H1 (cell line): ENCODE data around the gene RNF123. TPM values are rescaled to one million over a fixed set of nuclear protein-coding genes. Genes with fewer than 3 reads are reported as not detected.

ENCODE experiments used
- HDAC6 ChIP-seq: IDR thresholded peaks from one replicate; pipeline ENCODE4 v1.7.1; 2012; ENCODE audit warnings: low read depth, mild to moderate bottlenecking, inconsistent platforms, low read length, moderate library complexity
- POLR2AphosphoS5 ChIP-seq: IDR thresholded peaks from 2 replicates; pipeline ENCODE4 v1.6.1; 2011; ENCODE audit warnings: low read depth, low read length
- SP1 ChIP-seq: IDR thresholded peaks from 2 replicates; pipeline ENCODE4 v1.6.1; 2011; ENCODE audit warnings: low read depth, low read length
- SP2 ChIP-seq: IDR thresholded peaks from 2 replicates; pipeline ENCODE4 v1.6.1; 2012; ENCODE audit warnings: mild to moderate bottlenecking, low read length, inconsistent platforms
- SUZ12 ChIP-seq: fragments of 200-600 bp; sonication (generic); IDR thresholded peaks from 2 replicates; pipeline ENCODE4 v1.6.1; 2012; ENCODE audit warnings: mild to moderate bottlenecking, inconsistent platforms, low read length, moderate library complexity, mixed read lengths
- YY1 ChIP-seq: IDR thresholded peaks from 2 replicates; pipeline ENCODE4 v1.6.1; 2011; ENCODE audit warnings: low read depth, mild to moderate bottlenecking, low read length
- polyA plus RNA-seq, 7 experiments: library from polyadenylated mRNA; depleted of rRNA in 3 of 7; stranded (reverse) in 5 of 7; unstranded in 2 of 7; fragments of >200 nt in 5 of 7; fragments of 200-250 nt in 2 of 7; gene quantifications; 1 replicate in 5 of 7; 2 replicates in 1 of 7; 4 replicates in 1 of 7; pipeline versions ENCODE4 v1.2.1 to v1.2.3, GENCODE V29; 2011 to 2013; ENCODE audit warnings: missing spikeins in 2 of 7, mixed read lengths in 2 of 7
- total RNA-seq: library from RNA; stranded (reverse); fragmentation: NEBNext Ultra II Directional; extraction: Animal tissue kit (Norgen Biotek cat#: 25700); gene quantifications from 2 replicates; pipeline ENCODE4 v1.2.1, GENCODE V29; 2021
- TF ChIP-seq, protein P1 (sequence below): fragments of 300-600 bp; sonication (generic); IDR thresholded peaks from 2 replicates; pipeline ENCODE4 v1.7.1; 2012; ENCODE audit warnings: low read length, moderate library complexity, mild to moderate bottlenecking, inconsistent platforms; ENCODE audit not compliant: insufficient replicate concordance
- TF ChIP-seq, protein P2 (sequence below): IDR thresholded peaks from 2 replicates; pipeline ENCODE4 v1.6.1; 2012; ENCODE audit warnings: low read length, inconsistent platforms

Gene RNF123
- total and polyA plus RNA-seq, 2 of the 8 experiments (the other 6 are each of a cell fraction or from before 2014, with no cell fraction given), result 30.5 to 57.7 TPM

DNA sequence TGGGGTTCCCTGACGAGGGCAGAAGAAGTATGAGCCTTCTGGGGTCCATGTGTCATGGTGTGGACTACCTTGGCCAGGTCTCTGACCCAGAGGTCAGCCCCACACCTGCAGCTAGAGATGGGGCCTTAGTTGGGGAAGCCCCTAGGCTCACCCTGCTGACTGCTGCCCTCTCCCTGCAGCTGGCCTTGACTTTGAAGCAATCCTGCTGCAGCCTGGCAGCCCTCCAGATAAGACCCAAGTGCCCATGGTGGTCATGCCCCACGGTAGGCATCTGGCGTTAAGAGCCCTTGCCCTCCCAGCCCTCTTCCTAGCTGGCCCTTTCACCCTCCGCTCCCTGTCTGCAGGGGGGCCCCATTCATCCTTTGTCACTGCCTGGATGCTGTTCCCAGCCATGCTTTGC, 7.8 kb upstream of the RNF123 start (continued):
- TF ChIP-seq, protein P1, sequence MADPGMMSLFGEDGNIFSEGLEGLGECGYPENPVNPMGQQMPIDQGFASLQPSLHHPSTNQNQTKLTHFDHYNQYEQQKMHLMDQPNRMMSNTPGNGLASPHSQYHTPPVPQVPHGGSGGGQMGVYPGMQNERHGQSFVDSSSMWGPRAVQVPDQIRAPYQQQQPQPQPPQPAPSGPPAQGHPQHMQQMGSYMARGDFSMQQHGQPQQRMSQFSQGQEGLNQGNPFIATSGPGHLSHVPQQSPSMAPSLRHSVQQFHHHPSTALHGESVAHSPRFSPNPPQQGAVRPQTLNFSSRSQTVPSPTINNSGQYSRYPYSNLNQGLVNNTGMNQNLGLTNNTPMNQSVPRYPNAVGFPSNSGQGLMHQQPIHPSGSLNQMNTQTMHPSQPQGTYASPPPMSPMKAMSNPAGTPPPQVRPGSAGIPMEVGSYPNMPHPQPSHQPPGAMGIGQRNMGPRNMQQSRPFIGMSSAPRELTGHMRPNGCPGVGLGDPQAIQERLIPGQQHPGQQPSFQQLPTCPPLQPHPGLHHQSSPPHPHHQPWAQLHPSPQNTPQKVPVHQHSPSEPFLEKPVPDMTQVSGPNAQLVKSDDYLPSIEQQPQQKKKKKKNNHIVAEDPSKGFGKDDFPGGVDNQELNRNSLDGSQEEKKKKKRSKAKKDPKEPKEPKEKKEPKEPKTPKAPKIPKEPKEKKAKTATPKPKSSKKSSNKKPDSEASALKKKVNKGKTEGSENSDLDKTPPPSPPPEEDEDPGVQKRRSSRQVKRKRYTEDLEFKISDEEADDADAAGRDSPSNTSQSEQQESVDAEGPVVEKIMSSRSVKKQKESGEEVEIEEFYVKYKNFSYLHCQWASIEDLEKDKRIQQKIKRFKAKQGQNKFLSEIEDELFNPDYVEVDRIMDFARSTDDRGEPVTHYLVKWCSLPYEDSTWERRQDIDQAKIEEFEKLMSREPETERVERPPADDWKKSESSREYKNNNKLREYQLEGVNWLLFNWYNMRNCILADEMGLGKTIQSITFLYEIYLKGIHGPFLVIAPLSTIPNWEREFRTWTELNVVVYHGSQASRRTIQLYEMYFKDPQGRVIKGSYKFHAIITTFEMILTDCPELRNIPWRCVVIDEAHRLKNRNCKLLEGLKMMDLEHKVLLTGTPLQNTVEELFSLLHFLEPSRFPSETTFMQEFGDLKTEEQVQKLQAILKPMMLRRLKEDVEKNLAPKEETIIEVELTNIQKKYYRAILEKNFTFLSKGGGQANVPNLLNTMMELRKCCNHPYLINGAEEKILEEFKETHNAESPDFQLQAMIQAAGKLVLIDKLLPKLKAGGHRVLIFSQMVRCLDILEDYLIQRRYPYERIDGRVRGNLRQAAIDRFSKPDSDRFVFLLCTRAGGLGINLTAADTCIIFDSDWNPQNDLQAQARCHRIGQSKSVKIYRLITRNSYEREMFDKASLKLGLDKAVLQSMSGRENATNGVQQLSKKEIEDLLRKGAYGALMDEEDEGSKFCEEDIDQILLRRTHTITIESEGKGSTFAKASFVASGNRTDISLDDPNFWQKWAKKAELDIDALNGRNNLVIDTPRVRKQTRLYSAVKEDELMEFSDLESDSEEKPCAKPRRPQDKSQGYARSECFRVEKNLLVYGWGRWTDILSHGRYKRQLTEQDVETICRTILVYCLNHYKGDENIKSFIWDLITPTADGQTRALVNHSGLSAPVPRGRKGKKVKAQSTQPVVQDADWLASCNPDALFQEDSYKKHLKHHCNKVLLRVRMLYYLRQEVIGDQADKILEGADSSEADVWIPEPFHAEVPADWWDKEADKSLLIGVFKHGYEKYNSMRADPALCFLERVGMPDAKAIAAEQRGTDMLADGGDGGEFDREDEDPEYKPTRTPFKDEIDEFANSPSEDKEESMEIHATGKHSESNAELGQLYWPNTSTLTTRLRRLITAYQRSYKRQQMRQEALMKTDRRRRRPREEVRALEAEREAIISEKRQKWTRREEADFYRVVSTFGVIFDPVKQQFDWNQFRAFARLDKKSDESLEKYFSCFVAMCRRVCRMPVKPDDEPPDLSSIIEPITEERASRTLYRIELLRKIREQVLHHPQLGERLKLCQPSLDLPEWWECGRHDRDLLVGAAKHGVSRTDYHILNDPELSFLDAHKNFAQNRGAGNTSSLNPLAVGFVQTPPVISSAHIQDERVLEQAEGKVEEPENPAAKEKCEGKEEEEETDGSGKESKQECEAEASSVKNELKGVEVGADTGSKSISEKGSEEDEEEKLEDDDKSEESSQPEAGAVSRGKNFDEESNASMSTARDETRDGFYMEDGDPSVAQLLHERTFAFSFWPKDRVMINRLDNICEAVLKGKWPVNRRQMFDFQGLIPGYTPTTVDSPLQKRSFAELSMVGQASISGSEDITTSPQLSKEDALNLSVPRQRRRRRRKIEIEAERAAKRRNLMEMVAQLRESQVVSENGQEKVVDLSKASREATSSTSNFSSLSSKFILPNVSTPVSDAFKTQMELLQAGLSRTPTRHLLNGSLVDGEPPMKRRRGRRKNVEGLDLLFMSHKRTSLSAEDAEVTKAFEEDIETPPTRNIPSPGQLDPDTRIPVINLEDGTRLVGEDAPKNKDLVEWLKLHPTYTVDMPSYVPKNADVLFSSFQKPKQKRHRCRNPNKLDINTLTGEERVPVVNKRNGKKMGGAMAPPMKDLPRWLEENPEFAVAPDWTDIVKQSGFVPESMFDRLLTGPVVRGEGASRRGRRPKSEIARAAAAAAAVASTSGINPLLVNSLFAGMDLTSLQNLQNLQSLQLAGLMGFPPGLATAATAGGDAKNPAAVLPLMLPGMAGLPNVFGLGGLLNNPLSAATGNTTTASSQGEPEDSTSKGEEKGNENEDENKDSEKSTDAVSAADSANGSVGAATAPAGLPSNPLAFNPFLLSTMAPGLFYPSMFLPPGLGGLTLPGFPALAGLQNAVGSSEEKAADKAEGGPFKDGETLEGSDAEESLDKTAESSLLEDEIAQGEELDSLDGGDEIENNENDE, result no peak
- TF ChIP-seq, protein P2, sequence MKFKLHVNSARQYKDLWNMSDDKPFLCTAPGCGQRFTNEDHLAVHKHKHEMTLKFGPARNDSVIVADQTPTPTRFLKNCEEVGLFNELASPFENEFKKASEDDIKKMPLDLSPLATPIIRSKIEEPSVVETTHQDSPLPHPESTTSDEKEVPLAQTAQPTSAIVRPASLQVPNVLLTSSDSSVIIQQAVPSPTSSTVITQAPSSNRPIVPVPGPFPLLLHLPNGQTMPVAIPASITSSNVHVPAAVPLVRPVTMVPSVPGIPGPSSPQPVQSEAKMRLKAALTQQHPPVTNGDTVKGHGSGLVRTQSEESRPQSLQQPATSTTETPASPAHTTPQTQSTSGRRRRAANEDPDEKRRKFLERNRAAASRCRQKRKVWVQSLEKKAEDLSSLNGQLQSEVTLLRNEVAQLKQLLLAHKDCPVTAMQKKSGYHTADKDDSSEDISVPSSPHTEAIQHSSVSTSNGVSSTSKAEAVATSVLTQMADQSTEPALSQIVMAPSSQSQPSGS, result no peak
- TF ChIP-seq SP2 (no peak), YY1 (no peak), SP1 (no peak), HDAC6 (no peak), SUZ12 (no peak), POLR2AphosphoS5 (no peak)
